ENCODE data around the gene ASB6.

Gene ASB6

DNA sequence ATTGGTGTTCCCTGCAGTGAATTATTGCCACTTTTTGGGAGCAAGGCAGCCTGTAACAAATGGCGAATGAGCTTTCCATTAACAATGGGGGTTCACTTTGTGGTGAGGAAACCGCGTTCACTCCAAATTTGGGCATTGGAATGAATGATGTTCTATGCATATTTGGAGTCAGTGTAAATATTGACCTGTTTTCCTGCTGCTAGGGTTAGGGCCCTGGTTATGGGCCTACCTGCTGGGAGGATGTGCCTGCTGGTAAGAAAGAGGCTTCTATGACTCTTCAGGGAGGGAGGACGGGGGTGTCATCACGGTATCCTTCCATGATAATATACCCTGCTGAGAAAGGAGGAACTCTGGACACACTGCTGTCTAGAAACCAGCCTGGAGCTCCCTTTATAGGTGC lies 50.0 kb downstream of the ASB6 start:
- DNase-seq (ENCODE audit: low spot score) = no peak
- H3K9me3 ChIP-seq (ENCODE audit: severe bottlenecking) = no peaks in the 10 kb centered on the region
- H3K4me1 ChIP-seq (ENCODE audit: insufficient read depth, poor library complexity, severe bottlenecking) = no peaks in the 10 kb centered on the region
- H3K27ac ChIP-seq (ENCODE audit: poor library complexity, severe bottlenecking) = no peak overlapping the region
- H3K36me3 ChIP-seq (ENCODE audit: low read depth) = no peaks in the 10 kb centered on the region
- no peaks in the 10 kb centered on the region for H3K27me3 ChIP-seq (ENCODE audit: insufficient read depth, poor library complexity, severe bottlenecking)
- H3K4me3 ChIP-seq (ENCODE audit: severe bottlenecking) = no peak overlapping the region
- ATAC-seq (ENCODE audit: low read depth) = no peak
- TF ChIP-seq, protein P1, sequence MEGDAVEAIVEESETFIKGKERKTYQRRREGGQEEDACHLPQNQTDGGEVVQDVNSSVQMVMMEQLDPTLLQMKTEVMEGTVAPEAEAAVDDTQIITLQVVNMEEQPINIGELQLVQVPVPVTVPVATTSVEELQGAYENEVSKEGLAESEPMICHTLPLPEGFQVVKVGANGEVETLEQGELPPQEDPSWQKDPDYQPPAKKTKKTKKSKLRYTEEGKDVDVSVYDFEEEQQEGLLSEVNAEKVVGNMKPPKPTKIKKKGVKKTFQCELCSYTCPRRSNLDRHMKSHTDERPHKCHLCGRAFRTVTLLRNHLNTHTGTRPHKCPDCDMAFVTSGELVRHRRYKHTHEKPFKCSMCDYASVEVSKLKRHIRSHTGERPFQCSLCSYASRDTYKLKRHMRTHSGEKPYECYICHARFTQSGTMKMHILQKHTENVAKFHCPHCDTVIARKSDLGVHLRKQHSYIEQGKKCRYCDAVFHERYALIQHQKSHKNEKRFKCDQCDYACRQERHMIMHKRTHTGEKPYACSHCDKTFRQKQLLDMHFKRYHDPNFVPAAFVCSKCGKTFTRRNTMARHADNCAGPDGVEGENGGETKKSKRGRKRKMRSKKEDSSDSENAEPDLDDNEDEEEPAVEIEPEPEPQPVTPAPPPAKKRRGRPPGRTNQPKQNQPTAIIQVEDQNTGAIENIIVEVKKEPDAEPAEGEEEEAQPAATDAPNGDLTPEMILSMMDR (IDR thresholded peaks at IDR 0.05; ENCODE audit: poor library complexity, severe bottlenecking) = no peak

DNA sequence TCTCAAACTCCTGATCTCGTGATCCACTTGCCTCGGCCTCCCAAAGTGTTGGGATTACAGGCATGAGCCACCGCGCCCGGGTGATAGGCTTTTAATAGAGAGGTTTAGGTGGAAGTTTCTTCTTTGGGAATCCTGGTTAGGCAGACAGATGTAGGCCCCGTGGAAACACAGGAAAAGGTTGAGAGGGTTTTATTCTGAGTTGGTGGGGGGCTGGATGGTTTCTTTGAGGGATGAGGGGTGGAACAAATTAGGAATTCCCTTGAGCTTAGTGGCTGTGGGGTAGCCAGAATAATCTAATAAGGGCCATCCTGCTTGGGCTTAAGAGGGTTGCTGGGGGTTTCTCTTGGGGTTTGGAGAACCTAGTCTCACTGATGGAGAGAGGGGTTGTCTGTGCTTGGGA lies 51.5 kb downstream of the ASB6 start:
- no peaks in the 10 kb centered on the region for H3K4me1 ChIP-seq (ENCODE audit: insufficient read depth, poor library complexity, severe bottlenecking)
- H3K27me3 ChIP-seq (ENCODE audit: insufficient read depth, poor library complexity, severe bottlenecking) = no peaks in the 10 kb centered on the region
- no peak for ATAC-seq (ENCODE audit: low read depth)

DNA sequence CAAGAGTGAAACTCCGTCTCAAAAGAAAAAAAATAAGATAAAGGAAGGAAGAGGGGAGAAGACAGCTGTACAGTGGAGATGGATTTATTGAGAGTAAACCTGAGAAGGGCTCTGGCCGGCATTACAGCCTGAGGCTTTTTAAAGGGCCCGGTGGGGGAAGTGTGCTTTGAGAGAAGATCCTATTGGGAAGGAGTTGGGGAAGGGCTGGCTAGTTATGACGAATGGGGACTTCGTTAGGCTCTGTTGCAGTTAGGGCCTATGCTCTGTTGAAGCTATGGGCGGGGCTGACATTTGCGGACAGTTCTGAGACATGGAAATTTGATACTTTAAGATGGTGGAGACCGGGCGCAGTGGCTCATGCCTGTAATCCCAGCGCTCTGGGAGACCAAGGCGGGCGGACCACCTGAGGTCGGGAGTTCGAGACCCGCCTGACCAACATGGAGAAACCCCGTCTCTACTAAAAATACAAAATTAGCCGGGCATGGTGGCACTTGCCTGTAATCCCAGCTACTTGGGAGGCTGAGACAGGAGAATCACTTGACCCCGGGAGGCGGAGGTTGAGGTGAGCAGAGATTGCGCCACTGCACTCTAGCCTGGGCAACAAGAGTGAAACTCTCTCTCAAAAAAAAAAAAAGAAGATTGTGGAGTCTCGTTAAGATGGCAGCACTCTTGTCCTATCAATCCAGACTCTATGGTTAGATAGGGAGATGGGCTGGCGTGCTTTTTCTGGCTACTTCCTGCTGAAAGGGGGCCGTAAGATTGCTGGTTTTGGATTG lies 54.3 kb downstream of the ASB6 start:
- no peak for DNase-seq (ENCODE audit: low spot score)
- ATAC-seq (ENCODE audit: low read depth) = no peak
- no peak overlapping the region for H3K27ac ChIP-seq (ENCODE audit: poor library complexity, severe bottlenecking)
- H3K4me1 ChIP-seq (ENCODE audit: insufficient read depth, poor library complexity, severe bottlenecking) = no peaks in the 10 kb centered on the region
- H3K9me3 ChIP-seq (ENCODE audit: severe bottlenecking) = no peaks in the 10 kb centered on the region
- H3K36me3 ChIP-seq (ENCODE audit: low read depth) = no peaks in the 10 kb centered on the region
- TF ChIP-seq, protein P1 (IDR thresholded peaks at IDR 0.05; ENCODE audit: poor library complexity, severe bottlenecking) = no peak
- H3K4me3 ChIP-seq (ENCODE audit: severe bottlenecking) = no peak overlapping the region
- no peaks in the 10 kb centered on the region for H3K27me3 ChIP-seq (ENCODE audit: insufficient read depth, poor library complexity, severe bottlenecking)

More for the DNA sequence above, 51.5 kb downstream of the ASB6 start:
- DNase-seq (ENCODE audit: low spot score) = no peak
- H3K27ac ChIP-seq (ENCODE audit: poor library complexity, severe bottlenecking) = no peak overlapping the region
- no peak overlapping the region for H3K4me3 ChIP-seq (ENCODE audit: severe bottlenecking)
- TF ChIP-seq, protein P1 (IDR thresholded peaks at IDR 0.05; ENCODE audit: poor library complexity, severe bottlenecking) = no peak
- no peaks in the 10 kb centered on the region for H3K36me3 ChIP-seq (ENCODE audit: low read depth)
- no peaks in the 10 kb centered on the region for H3K9me3 ChIP-seq (ENCODE audit: severe bottlenecking)

DNA sequence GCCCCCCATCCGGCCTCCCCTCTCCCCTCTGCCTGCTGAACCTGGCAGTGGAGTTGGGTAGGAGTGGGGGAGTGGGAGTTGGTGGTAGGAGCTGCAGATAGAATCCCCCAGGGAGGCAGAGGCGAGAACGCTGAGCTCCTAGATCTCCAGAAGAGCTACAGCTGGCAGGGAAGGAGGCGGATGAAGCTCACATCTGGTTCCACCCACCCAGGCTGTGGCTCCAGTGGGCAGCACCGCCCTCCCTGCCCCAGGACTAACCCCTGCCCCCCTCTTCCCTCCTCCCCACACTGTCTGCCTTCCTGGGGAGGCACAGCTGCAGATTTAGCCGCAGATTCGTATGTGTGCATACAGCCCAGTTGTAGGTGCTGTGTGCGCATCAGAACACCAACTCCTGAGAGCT lies 55.3 kb downstream of the ASB6 start:
- Histone ChIP-seq H3K4me1 (ENCODE audit: insufficient read depth, poor library complexity, severe bottlenecking) (no peaks in the 10 kb centered on the region), H3K9me3 (ENCODE audit: severe bottlenecking) (no peaks in the 10 kb centered on the region), H3K4me3 (ENCODE audit: severe bottlenecking) (no peak overlapping the region), H3K27ac (ENCODE audit: poor library complexity, severe bottlenecking) (no peak overlapping the region), H3K36me3 (ENCODE audit: low read depth) (no peaks in the 10 kb centered on the region), H3K27me3 (ENCODE audit: insufficient read depth, poor library complexity, severe bottlenecking) (no peaks in the 10 kb centered on the region)
- ATAC-seq (ENCODE audit: low read depth) (no peak), DNase-seq (ENCODE audit: low spot score) (no peak)
- TF ChIP-seq, protein P1 (IDR thresholded peaks at IDR 0.05; ENCODE audit: poor library complexity, severe bottlenecking) = no peak

DNA sequence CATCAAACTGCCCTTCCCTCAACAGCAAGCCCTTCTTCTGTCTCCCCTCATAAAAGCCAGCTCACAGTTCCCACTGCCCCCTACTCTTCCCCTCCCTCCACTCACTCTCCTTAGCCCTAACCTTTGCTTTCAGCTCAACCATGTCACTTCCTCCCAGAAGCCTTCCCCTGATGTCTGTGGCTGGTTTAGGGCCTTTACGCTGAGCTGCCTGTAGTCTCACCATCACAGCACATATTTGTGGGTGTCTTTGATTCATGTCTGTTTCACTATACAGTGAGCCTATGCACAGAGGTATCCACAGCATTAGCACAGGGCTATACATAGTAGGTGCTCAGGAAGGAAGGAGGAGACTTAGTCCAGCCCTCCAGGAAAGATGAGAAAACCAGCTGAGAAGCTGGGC lies 55.7 kb downstream of the ASB6 start:
- no peaks in the 10 kb centered on the region for H3K4me1 ChIP-seq (ENCODE audit: insufficient read depth, poor library complexity, severe bottlenecking)
- DNase-seq (ENCODE audit: low spot score) (no peak), ATAC-seq (ENCODE audit: low read depth) (no peak)
- H3K36me3 ChIP-seq (ENCODE audit: low read depth) = no peaks in the 10 kb centered on the region
- no peaks in the 10 kb centered on the region for H3K9me3 ChIP-seq (ENCODE audit: severe bottlenecking)
- H3K27me3 ChIP-seq (ENCODE audit: insufficient read depth, poor library complexity, severe bottlenecking) = no peaks in the 10 kb centered on the region
- H3K27ac ChIP-seq (ENCODE audit: poor library complexity, severe bottlenecking) = no peak overlapping the region
- H3K4me3 ChIP-seq (ENCODE audit: severe bottlenecking) = no peak overlapping the region
- TF ChIP-seq, protein P1 (IDR thresholded peaks at IDR 0.05; ENCODE audit: poor library complexity, severe bottlenecking) = no peak
